Activated CD8-positive, alpha-beta memory T cell treated with anti-CD3 and anti-CD28 coated beads for 48 hours (primary cell): ENCODE data around the gene GFPT2.

Experiments used
- DNase-seq, 3 experiments: peaks; one replicate each; pipeline ENCODE4 v3.0.0-alpha.2; 2020; ENCODE audit warnings: low read depth in 2 of 3, low spot score in 2 of 3

GFPT2 gene

DNA sequence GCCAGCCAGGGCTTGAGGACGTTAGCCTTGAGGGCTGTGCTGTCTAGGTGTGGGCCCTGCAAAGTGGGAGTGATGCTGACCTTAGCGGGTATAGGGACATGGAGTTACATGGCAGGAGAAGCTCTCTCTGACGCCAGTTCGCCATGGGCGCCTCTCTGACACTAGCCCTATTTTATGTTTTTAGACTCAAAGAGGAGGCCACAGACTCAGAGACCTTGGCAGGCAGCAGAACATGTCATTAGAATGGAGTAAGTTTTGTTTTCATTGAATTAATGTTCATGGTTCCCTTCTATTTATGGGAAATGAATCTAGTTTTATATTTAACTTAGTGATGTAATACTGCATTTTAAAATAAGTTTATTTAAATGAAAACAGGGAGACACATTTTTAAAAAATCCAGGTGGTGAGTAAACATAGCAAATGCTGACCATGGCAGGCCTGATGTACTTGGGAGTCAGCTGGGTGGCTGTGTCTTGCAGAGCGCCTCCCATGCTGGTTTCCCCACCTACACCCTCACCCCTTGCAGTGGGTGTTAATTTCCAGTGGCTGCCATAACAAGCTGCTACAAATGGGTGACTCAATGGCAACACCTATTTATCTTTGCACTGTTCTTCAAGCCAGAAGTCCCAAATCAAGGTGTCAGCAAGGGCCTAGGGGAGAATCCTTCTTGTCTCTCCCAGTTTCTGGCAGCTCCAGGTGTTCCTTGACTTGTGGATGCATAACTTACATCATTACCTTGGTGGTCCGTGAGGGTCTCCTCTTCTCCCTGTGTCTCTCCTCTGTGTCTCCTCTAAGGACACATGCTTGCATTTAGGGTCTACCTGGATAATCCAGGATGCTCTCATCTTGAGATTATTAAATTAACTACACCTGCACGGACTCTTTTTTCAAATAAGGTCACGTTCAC lies 25.6 kb upstream of the GFPT2 start:
- no peak for DNase-seq

DNA sequence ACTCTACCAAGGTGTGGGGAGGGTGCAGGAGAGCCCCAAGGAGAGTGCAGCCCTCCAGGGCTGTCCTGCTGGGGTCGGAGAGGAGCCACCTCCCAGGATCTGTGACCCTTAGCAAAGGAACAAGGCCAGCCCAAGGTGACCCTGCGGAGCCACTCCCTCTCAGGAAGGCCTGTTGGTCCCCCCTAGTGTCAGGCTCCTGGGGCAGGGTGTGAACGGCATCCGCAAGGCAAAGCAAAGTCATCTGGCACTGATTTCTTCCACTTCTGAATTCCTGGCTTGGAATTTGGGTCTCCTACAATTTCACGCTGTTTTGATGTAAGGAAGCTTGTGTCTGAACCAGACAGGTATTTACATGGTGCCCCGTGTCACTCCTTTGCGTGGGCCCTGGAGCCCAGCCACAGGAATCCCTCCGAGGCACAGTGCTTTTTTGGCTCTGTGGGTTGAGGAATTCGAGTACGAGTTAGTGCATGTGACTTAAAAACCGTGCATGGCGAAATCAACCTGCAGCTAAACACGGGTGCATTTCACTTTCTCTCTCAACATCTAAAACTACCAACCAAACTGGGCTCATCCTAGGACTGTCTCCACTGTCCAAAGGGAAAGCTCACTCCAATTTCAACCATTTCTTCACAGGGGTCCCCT lies 24.5 kb upstream of the GFPT2 start:
- no peak for DNase-seq

DNA sequence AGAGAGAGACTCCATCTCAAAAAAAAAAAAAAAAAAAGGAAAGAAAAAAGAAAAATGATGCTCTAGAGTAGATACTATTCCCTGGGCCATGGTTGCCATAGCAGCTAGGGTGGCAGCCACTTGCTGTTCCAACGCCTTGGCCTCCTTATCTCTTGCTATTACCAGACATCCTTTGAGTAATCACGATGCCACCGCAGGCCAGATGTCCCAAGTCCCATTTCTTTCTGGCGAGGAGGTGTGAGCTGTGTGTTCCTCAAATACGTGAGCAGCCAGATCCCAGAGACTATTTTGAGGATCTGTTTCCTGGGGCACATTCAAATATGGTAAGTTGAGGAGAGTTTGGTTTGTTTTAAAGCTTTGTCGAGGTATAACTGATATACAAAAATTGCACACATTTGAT lies 23.4 kb upstream of the GFPT2 start:
- no peak for DNase-seq

- no peak for DNase-seq
Observed at GRCh38 chr5:180375955-180376354, 22.8 kb upstream of the GFPT2 start.

DNA sequence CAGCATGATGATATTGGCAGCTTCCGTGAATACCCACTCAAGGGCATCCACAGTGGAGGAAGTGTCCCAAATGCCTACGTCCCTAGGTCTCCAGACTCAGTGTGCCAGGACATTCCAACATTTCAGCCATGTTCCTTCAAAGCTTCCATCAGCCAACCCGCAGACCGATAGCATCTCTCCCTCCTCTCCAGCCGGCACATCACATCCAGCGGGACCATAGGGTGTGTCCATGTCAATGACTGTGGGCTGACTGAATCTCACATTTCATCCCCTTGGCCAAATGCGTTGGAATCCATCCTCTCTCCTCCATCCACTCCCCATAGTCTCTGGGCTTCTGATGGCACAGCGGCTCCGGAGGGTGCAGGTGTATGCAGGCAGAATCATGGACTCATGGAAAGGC lies 22.2 kb upstream of the GFPT2 start:
- DNase-seq, result no peak

- DNase-seq, result no peak
Observed at GRCh38 chr5:180373870-180374269, 20.7 kb upstream of the GFPT2 start.

- DNase-seq, result no peak
Observed at GRCh38 chr5:180373454-180373853, 20.3 kb upstream of the GFPT2 start.

GRCh38 chr5:180371949-180372348 lies 18.8 kb upstream of the GFPT2 start:
- DNase-seq, result no peak

- DNase-seq, result no peak
Observed at GRCh38 chr5:180370861-180371641, 17.9 kb upstream of the GFPT2 start.

GRCh38 chr5:180367991-180368390 lies 14.9 kb upstream of the GFPT2 start:
- DNase-seq, result no peak

DNA sequence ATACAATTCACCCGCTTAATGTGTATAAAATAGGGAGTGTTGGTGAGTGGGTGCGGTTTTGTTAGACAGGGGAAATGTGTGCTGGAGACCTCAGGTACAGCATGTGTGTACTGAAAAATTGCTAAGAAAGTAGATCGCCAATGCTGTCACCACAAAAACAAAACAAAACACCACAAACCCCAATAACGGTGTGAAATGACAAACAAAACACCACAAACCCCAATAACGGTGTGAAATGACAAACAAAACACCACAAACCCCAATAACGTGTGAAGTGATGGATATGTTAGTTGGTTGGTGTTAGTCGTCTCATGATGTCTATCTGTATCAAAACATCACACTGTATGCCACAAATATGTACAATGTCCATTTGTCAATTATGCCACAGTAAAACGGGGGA lies 14.2 kb upstream of the GFPT2 start:
- no peak for DNase-seq

GRCh38 chr5:180366326-180366725 lies 13.2 kb upstream of the GFPT2 start:
- no peak for DNase-seq

GRCh38 chr5:180365829-180366228 lies 12.7 kb upstream of the GFPT2 start:
- no peak for DNase-seq

DNA sequence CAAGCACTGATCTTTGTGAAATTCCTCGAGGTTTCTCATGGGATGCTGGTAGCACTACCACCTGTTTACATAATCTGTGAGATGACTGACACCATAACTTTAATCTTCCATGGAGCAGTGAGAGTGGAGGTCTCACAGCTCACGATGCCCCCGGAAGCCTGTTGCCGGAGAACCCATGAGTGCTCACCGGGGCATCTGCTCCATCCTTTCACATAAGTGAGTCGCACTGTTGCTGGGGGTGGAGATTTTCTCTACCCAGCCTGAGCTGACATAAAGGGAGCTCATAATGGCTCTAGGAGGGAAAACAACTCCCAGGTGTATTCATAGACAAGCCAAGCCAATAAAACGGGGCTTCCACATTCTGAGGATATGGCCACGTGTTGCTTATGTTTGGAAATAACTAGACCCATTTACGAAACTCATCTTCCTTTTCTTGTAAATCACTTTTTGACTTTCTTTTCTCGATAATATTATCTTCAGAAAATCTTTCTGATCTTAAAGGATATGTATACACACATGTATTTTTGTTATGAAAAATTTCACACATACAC lies 11.2 kb upstream of the GFPT2 start:
- DNase-seq, result no peak

GRCh38 chr5:180360078-180360957 lies 7.2 kb upstream of the GFPT2 start:
- DNase-seq, result no peak

GRCh38 chr5:180358694-180359093 lies 5.6 kb upstream of the GFPT2 start:
- no peak for DNase-seq

GRCh38 chr5:180358179-180358578 lies 5.0 kb upstream of the GFPT2 start:
- DNase-seq, result no peak

DNA sequence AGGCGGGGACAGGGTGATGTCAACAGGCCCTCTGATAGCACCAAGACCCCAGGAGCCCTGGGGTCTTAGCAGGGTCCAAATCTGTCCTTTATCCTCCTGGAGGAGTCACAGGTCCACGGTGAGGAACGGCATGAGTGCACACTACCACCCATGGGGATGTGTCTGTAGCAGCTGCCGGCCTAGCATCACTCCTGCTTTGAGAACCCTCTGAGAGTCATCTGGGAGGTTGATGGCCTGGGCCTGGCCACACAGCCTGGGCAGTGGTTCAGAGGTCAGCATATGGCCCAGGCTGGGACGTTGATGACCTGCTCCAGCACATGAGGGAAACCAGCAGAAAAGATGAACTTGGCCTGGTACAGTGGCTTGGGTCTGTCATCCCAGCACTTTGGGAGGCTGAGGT lies 1.8 kb upstream of the GFPT2 start:
- DNase-seq, result no peak

DNA sequence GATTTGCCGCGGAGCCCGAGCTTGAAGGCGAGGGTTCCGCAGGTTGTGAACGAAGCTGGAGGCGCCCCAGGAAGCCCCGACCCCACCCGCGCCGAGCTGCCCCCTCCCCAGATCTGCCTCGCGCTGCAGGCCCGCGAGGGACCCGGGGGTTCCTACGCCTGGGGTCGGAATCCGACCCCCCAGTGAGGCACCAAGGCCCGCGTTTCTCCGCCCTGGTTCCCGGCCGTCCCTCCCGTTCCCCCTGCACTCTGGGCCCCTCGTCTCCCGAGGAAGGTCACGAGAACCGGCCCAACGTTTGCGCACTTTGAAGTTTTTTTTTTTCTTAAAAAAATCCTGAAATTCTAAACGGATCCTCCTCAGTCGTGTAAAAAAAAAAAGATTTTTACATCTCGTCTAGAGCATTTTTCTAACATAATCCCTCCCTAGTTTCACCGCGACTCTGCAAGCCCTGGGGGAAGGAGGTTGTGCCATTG lies 880 bp upstream of the GFPT2 start:
- DNase-seq, result no peak
